ENCODE results near the gene GPX4.

GPX4 gene

DNA sequence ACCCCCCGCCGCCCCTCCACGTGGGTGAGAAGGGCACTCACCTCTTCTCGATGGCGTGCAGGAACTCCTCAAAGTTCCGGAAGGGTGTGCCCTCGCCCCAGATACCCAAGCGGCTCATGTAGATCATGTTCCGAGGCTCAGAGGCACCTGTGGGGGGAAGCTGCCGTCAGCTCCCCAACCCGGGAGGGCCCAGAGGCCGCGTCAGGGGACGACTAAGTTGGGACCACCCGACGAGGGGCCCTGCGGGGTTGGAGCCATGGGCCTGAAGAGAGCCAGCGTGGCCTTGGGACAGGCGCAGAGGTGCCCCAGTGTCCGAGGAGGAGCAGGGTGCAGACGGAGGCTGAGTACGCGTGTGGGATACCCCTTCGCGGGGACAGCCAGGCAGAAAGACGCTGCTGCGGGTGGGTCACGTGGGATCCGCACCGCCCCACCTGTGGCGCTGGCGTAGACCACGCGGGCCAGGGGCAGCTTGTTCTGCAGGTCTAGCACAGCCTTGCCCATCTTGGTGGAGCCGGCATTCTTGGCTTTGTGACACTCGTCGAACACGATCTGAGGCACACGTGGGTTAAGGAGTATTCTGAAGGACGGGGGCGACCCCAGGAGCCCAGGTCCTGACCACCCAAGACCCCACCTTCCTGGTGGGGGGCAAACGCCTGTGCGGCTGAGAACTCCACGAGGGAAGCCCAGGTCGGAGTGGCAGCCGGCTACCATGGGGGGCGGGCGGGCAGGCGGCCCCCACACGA is 15.9 kb downstream of the GPX4 start:
- H2AFZ ChIP-seq: no peak overlapping the region
- H3K36me3 ChIP-seq (ENCODE audit: control insufficient read depth, insufficient read depth, low read length): no peaks in the 10 kb centered on the region
- no peaks in the 10 kb centered on the region for H3K9me3 ChIP-seq (ENCODE audit: control insufficient read depth, low read length)
- no peaks in the 10 kb centered on the region for H3K79me2 ChIP-seq
- H3K4me1 ChIP-seq: no peaks in the 10 kb centered on the region
- no peak overlapping the region for H3K4me3 ChIP-seq (ENCODE audit: low read depth, low read length)
- H3K4me2 ChIP-seq (ENCODE audit: low read length): no peak overlapping the region
- no peak overlapping the region for H3K9ac ChIP-seq
- H3K27ac ChIP-seq: no peak overlapping the region
- no peaks in the 10 kb centered on the region for H3K27me3 ChIP-seq (ENCODE audit: control insufficient read depth, insufficient read depth, low read length)
- TF ChIP-seq, protein P1, sequence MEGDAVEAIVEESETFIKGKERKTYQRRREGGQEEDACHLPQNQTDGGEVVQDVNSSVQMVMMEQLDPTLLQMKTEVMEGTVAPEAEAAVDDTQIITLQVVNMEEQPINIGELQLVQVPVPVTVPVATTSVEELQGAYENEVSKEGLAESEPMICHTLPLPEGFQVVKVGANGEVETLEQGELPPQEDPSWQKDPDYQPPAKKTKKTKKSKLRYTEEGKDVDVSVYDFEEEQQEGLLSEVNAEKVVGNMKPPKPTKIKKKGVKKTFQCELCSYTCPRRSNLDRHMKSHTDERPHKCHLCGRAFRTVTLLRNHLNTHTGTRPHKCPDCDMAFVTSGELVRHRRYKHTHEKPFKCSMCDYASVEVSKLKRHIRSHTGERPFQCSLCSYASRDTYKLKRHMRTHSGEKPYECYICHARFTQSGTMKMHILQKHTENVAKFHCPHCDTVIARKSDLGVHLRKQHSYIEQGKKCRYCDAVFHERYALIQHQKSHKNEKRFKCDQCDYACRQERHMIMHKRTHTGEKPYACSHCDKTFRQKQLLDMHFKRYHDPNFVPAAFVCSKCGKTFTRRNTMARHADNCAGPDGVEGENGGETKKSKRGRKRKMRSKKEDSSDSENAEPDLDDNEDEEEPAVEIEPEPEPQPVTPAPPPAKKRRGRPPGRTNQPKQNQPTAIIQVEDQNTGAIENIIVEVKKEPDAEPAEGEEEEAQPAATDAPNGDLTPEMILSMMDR (IDR thresholded peaks at IDR 0.05): no peak

DNA sequence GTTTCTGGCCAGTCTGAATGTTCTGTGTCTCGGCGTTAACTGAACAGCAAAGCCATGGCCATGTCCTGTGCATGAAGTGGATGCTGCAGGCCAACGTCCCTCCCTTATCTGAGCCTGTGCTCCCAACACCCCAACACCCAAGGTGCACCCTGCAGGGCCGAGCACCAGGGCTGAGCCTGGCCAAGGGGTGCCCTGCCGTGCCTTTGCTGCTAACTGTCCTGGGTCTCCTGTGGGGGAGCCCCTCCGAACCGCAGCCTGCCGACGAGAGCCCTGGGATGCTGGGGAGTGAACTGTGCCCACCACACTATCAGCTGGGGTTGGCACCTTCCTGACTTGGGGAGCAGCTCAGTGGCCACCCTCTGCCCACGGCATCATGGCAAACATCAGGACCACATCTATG is 17.6 kb downstream of the GPX4 start:
- Histone ChIP-seq H3K4me2 (ENCODE audit: low read length) (no peak overlapping the region), H3K9me3 (ENCODE audit: control insufficient read depth, low read length) (no peaks in the 10 kb centered on the region), H3K79me2 (no peaks in the 10 kb centered on the region), H3K27ac (no peak overlapping the region), H2AFZ (no peak overlapping the region), H3K9ac (no peak overlapping the region), H3K27me3 (ENCODE audit: control insufficient read depth, insufficient read depth, low read length) (no peaks in the 10 kb centered on the region), H3K36me3 (ENCODE audit: control insufficient read depth, insufficient read depth, low read length) (no peaks in the 10 kb centered on the region), H3K4me3 (ENCODE audit: low read depth, low read length) (no peak overlapping the region), H3K4me1 (no peaks in the 10 kb centered on the region)
- TF ChIP-seq, protein P1 (IDR thresholded peaks at IDR 0.05): no peak

DNA sequence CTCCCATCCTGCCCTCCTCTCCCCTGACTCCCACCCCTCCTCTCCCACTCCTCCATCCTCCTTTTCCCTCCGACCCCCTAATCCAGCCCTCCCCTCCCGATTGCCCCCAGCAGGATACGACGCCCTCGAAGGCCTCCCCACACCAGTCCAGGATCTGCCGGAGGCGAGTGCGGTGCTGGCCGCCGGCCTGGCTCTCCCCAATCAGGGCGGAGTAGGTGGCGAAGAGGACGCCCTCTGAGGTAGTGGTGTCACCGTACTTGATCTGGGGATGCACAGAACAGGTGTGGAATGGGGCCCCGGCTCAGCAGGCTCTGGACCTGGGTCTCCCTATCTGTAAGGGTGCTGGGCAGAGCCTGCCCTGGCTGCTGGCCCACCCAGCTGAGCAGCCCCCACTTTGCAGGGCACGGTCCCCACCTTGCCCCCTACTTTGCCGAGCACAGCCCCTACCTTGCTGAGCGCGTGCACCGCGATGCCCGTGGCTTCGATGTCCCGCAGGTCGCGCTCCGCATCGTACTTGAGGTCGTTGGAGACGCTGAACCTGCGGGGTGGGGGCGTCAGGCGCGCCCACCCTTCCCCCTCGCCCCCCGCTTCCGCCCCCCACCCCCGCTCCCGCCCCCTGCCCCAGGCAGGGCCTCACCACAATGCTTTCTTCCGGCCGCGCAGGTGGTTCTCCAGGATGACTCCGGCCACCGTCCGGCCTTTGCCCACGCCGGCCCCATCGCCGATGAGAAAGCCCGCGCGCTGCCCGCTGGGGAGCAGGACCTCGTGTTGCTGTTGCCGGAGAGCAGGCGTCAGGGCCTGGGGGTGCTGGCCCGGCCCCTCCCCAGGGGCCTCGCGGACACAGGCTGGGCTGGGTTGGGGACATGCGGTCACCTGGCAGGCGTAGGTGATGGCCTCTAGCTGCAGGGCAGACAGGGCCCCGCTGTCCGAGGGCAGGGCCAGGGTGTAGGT is 18.5 kb downstream of the GPX4 start:
- Histone ChIP-seq H3K4me2 (ENCODE audit: low read length) (no peak overlapping the region), H3K9me3 (ENCODE audit: control insufficient read depth, low read length) (no peaks in the 10 kb centered on the region), H3K27me3 (ENCODE audit: control insufficient read depth, insufficient read depth, low read length) (no peaks in the 10 kb centered on the region), H3K27ac (no peak overlapping the region), H3K4me3 (ENCODE audit: low read depth, low read length) (no peak overlapping the region), H2AFZ (no peak overlapping the region), H3K9ac (no peak overlapping the region), H3K36me3 (ENCODE audit: control insufficient read depth, insufficient read depth, low read length) (no peaks in the 10 kb centered on the region), H3K4me1 (no peaks in the 10 kb centered on the region), H3K79me2 (no peaks in the 10 kb centered on the region)
- TF ChIP-seq, protein P1 (IDR thresholded peaks at IDR 0.05): no peak

DNA sequence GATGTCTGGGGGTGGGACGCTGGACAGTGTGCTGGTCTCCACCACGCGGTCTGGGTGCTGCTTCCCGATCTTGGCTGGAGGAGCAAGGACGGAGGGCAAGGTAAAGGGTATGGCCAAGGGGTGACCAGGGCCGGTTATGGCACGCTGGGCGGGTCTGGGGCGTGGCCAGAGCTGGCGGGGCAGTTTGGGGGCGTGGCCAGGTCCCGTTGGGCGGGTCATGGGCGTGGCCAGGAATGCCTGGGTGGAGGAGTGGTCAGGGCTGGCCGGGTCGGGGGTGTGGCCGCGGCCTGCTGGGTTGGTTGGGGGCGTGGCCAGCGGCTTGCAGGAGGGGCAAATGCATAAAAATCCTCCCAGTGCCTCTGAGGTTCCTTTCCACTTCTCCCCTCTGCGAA is 19.2 kb downstream of the GPX4 start:
- Histone ChIP-seq H3K4me1 (no peaks in the 10 kb centered on the region), H3K9me3 (ENCODE audit: control insufficient read depth, low read length) (no peaks in the 10 kb centered on the region), H3K27ac (no peak overlapping the region), H3K79me2 (no peaks in the 10 kb centered on the region), H3K36me3 (ENCODE audit: control insufficient read depth, insufficient read depth, low read length) (no peaks in the 10 kb centered on the region), H3K4me3 (ENCODE audit: low read depth, low read length) (no peak overlapping the region), H3K9ac (no peak overlapping the region), H3K4me2 (ENCODE audit: low read length) (no peak overlapping the region), H3K27me3 (ENCODE audit: control insufficient read depth, insufficient read depth, low read length) (no peaks in the 10 kb centered on the region), H2AFZ (no peak overlapping the region)
- TF ChIP-seq, protein P1 (IDR thresholded peaks at IDR 0.05): no peak
